ENCODE results near the gene FLNC.

FLNC gene

GRCh38 chr7:128883622-128884448 is 53.6 kb downstream of the FLNC start:
- FAIRE-seq, result no peak

GRCh38 chr7:128884561-128885369 is 54.6 kb downstream of the FLNC start:
- no peak for FAIRE-seq

- no peak for FAIRE-seq
Measured at GRCh38 chr7:128885370-128886187, 55.4 kb downstream of the FLNC start.

- no peak for FAIRE-seq
Measured at GRCh38 chr7:128886391-128887168, 56.4 kb downstream of the FLNC start.

GRCh38 chr7:128887169-128888038 is 57.2 kb downstream of the FLNC start:
- FAIRE-seq, result no peak

GRCh38 chr7:128888039-128888755 is 58.0 kb downstream of the FLNC start:
- FAIRE-seq, result no peak

- no peak for FAIRE-seq
Measured at GRCh38 chr7:128888756-128889095, 58.5 kb downstream of the FLNC start.

GRCh38 chr7:128889121-128889520 is 58.9 kb downstream of the FLNC start:
- FAIRE-seq, result no peak

GRCh38 chr7:128890306-128891109 is 60.3 kb downstream of the FLNC start:
- FAIRE-seq, result no peak

GRCh38 chr7:128891110-128891941 is 61.1 kb downstream of the FLNC start:
- FAIRE-seq, result no peak

- no peak for FAIRE-seq
Measured at GRCh38 chr7:128891942-128892269, 61.7 kb downstream of the FLNC start.

- no peak for FAIRE-seq
Measured at GRCh38 chr7:128892521-128893250, 62.5 kb downstream of the FLNC start.

- FAIRE-seq, result no peak
Measured at GRCh38 chr7:128893251-128894100, 63.3 kb downstream of the FLNC start.

- no peak for FAIRE-seq
Measured at GRCh38 chr7:128894101-128894440, 63.9 kb downstream of the FLNC start.

- no peak for FAIRE-seq
Measured at GRCh38 chr7:128895320-128895719, 65.1 kb downstream of the FLNC start.

GRCh38 chr7:128899392-128899791 is 69.2 kb downstream of the FLNC start:
- no peak for FAIRE-seq

- FAIRE-seq, result no peak
Measured at GRCh38 chr7:128900237-128900636, 70.0 kb downstream of the FLNC start.
